ENCODE measurements around the gene CFAP57.

DNA sequence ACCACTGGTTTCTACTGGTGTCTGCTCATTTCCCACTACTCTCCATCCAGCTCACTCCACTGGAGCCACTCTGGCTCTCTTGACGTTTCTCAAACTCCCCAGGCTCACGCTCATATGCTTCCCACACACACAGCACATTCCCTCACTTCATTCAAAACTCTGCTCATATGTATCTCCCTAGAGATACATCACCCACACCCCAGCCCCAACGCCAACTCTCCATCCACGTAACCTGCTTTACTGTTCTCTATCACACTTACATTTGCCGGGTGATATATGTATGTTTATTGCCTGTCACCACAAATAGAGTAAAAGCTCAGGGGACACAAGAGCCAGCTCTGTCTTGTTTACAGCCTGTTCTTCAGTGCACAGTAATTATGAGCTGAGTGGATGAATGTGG lies 22.2 kb upstream of the CFAP57 start:
- TF ChIP-seq POLR2A (IDR thresholded peaks at IDR 0.05; ENCODE audit: low read length) (no peak), GATA1 (IDR thresholded peaks at IDR 0.05; ENCODE audit: low read depth, low read length) (no peak)
